Measurements from ENCODE around the gene ATP5F1B. TPM values are rescaled to one million over a fixed set of nuclear protein-coding genes. Genes with fewer than 3 reads are reported as not detected.

Gene ATP5F1B
- total and polyA plus RNA-seq, 9 of the 15 experiments (the other 6 are each of a cell fraction or from before 2014, with no cell fraction given): 908 to 3,125 (median 1,482) TPM

- no peak for TF ChIP-seq ZNF175 (CRISPR knock-in tag; IDR thresholded peaks at IDR 0.05; ENCODE audit: low read depth)
- TF ChIP-seq ZHX1 (conservative IDR thresholded peaks at IDR 0.05; ENCODE audit: low read length): 0 out of 2 replicates have a peak, but pooled peaks have one; percentile 4
- TF ChIP-seq ZBTB2 (IDR thresholded peaks at IDR 0.05): peak; percentile 96
- TF ChIP-seq PML (IDR thresholded peaks at IDR 0.05; ENCODE audit: low read length): peak; percentile 87
- TF ChIP-seq CBX1 (IDR thresholded peaks at IDR 0.05; ENCODE audit: low read depth): 0 out of 2 replicates have a peak, but pooled peaks have one; percentile 26
- no peak for TF ChIP-seq CCAR2 (IDR thresholded peaks at IDR 0.05; ENCODE audit: low read depth, low read length)
- TF ChIP-seq ZFP91 (CRISPR knock-in tag; IDR thresholded peaks at IDR 0.05): no peak
- no peak for TF ChIP-seq FOXO4 (CRISPR knock-in tag; IDR thresholded peaks at IDR 0.05)
- TF ChIP-seq XRCC3 (IDR thresholded peaks at IDR 0.05): no peak
- no peak for TF ChIP-seq ZFP36 (IDR thresholded peaks at IDR 0.05; ENCODE audit: low read depth, low read length, partially characterized antibody)
- no peak for TF ChIP-seq PTTG1 (tag; IDR thresholded peaks at IDR 0.05; ENCODE audit: low read depth)
- TF ChIP-seq ARID4B (CRISPR knock-in tag; IDR thresholded peaks at IDR 0.05): no peak; the same call in 1 of the 2 replicates
- TF ChIP-seq ZNF311 (CRISPR knock-in tag; IDR thresholded peaks at IDR 0.05): no peak
These were observed 42.5 kb upstream of the ATP5F1B start, which contains the start of gene PTGES3 (continued) for GRCh38 chr12:56688129-56688845.
